HUDEP-2 (cell line): ENCODE measurements around the gene RPS6KA1.

ENCODE experiments used
- DNase-seq, 76 experiments: peaks; one replicate each; lab custom pipeline; 2025; ENCODE audit not compliant: unreplicated experiment in 76 of 76; lab: John Stamatoyannopoulos, UW

RPS6KA1 gene

GRCh38 chr1:26552720-26553119 lies 23.2 kb downstream of the RPS6KA1 start:
- no peak for DNase-seq

GRCh38 chr1:26553942-26554682 lies 24.6 kb downstream of the RPS6KA1 start:
- DNase-seq: peak in 72 of 76 experiments; percentile 8 to 83 (median 64)

- no peak for DNase-seq
These were observed 25.2 kb downstream of the RPS6KA1 start for GRCh38 chr1:26554781-26555180.

- DNase-seq: peak in 25 of 76 experiments; percentile 3 to 60 (median 28)
These were observed 26.0 kb downstream of the RPS6KA1 start for GRCh38 chr1:26555550-26555981.

- no peak for DNase-seq
These were observed 26.6 kb downstream of the RPS6KA1 start for GRCh38 chr1:26556111-26556510.

- DNase-seq: peak in 17 of 76 experiments; percentile 8 to 45 (median 21)
These were observed 27.4 kb downstream of the RPS6KA1 start for GRCh38 chr1:26557008-26557407.

GRCh38 chr1:26558685-26559048 lies 29.1 kb downstream of the RPS6KA1 start:
- DNase-seq: no peak

- DNase-seq: no peak
These were observed 30.8 kb downstream of the RPS6KA1 start for GRCh38 chr1:26560403-26560780.

GRCh38 chr1:26570287-26570686 lies 40.7 kb downstream of the RPS6KA1 start:
- no peak for DNase-seq

GRCh38 chr1:26571381-26571780 lies 41.8 kb downstream of the RPS6KA1 start:
- DNase-seq: no peak

GRCh38 chr1:26574018-26574417 lies 44.5 kb downstream of the RPS6KA1 start:
- no peak for DNase-seq

GRCh38 chr1:26574719-26575251 lies 45.2 kb downstream of the RPS6KA1 start:
- DNase-seq: no peak

- no peak for DNase-seq
These were observed 45.8 kb downstream of the RPS6KA1 start for GRCh38 chr1:26575348-26575747.

- DNase-seq: no peak
These were observed 48.6 kb downstream of the RPS6KA1 start for GRCh38 chr1:26578167-26578566.

GRCh38 chr1:26579681-26580111 lies 50.1 kb downstream of the RPS6KA1 start:
- DNase-seq: no peak

- no peak for DNase-seq
These were observed 50.6 kb downstream of the RPS6KA1 start for GRCh38 chr1:26580116-26580515.

- DNase-seq: no peak
These were observed 51.7 kb downstream of the RPS6KA1 start for GRCh38 chr1:26581287-26581651.

GRCh38 chr1:26582053-26582835 lies 52.7 kb downstream of the RPS6KA1 start:
- no peak for DNase-seq

- DNase-seq: no peak
These were observed 53.4 kb downstream of the RPS6KA1 start for GRCh38 chr1:26582836-26583460.

- DNase-seq: peak in 64 of 76 experiments; percentile 6 to 73 (median 40)
These were observed 54.3 kb downstream of the RPS6KA1 start for GRCh38 chr1:26583646-26584485.
